Body of pancreas (tissue), 4 donors: ENCODE data around the gene C2orf69.

Experiments used
- CTCF ChIP-seq, 7 experiments: fragments of 450-650 bp in 4 of 7; fragments of 200-600 bp in 3 of 7; sonication (generic) in 3 of 7; IDR thresholded peaks; one replicate each; pipeline ENCODE4 v1.5.1; 2016 to 2019; ENCODE audit warnings: antibody characterized with exemption in 7 of 7
- POLR2A ChIP-seq, 3 donors: fragments of 450-650 bp; IDR thresholded peaks; one replicate each; pipeline ENCODE4 v1.6.1; 2016; ENCODE audit warnings: antibody characterized with exemption in 3 of 3, mild to moderate bottlenecking in 2 of 3

DNA sequence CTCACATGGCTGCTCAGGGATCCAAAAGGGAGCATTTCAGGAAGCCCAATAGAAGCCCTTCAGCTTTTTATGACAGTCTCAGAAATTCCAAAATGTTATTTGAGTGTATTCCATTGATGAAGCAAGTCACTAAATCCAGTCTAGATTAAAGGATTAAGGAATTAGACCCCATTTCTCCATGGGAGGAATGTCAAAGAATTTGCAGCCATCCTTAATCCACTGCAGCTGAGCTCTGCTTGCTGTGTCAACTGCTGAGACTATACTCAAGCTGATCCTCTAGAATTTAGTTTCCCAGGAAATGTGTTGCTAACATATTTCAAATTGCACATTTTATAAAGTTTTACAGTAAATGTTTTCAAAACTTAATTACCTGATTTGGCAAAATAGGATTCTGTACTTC, 28.4 kb upstream of the C2orf69 start:
- TF ChIP-seq CTCF (IDR thresholded peaks at IDR 0.05): no peak
- TF ChIP-seq POLR2A (IDR thresholded peaks at IDR 0.05): no peak
